Uterus (tissue), 4 donors: Measurements from ENCODE around the gene LAIR1. TPM values are rescaled to one million over a fixed set of nuclear protein-coding genes. Genes with fewer than 3 reads are reported as not detected.

Experiments
- DNase-seq, 2 donors: peaks; one replicate each; pipeline ENCODE4 v3.0.0-alpha.2; 2019 to 2020
- H3K27ac ChIP-seq, 2 donors: fragments of 200-600 bp; sonication (generic); 1 replicate in 1 of 2; 2 replicates in 1 of 2; pipeline ENCODE4 v1.5.1; 2016 to 2018
- H3K27me3 ChIP-seq, 2 donors: fragments of 200-600 bp; sonication (generic); one replicate each; pipeline ENCODE4 v1.5.1; 2018 to 2019; ENCODE audit warnings: control low read depth in 1 of 2
- H3K36me3 ChIP-seq, 2 donors: fragments of 200-600 bp; sonication (generic); one replicate each; pipeline ENCODE4 v1.5.1; 2019; ENCODE audit warnings: control low read depth in 1 of 2
- H3K4me1 ChIP-seq, 2 donors: fragments of 200-600 bp; sonication (generic); one replicate each; pipeline ENCODE4 v1.5.1; 2018 to 2019; ENCODE audit warnings: control low read depth in 1 of 2
- H3K4me3 ChIP-seq, 2 donors: fragments of 200-600 bp; sonication (generic); 1 replicate in 1 of 2; 2 replicates in 1 of 2; pipeline ENCODE4 v1.5.1; 2018 to 2019; ENCODE audit warnings: mild to moderate bottlenecking in 1 of 2
- H3K9me3 ChIP-seq, 2 donors: fragments of 200-600 bp; sonication (generic); one replicate each; pipeline ENCODE4 v1.5.1; 2019; ENCODE audit warnings: control low read depth in 1 of 2
- CTCF ChIP-seq, 4 experiments: fragments of 200-600 bp in 2 of 4; fragments of 450-650 bp in 2 of 4; sonication (generic) in 2 of 4; IDR thresholded peaks; one replicate each; pipeline ENCODE4 v1.5.1; 2016 to 2019; ENCODE audit warnings: antibody characterized with exemption in 4 of 4, mild to moderate bottlenecking in 2 of 4, moderate library complexity in 1 of 4
- POLR2A ChIP-seq, 2 donors: fragments of 450-650 bp; IDR thresholded peaks; one replicate each; pipeline ENCODE4 v1.6.1; 2016; ENCODE audit warnings: antibody characterized with exemption in 2 of 2, mild to moderate bottlenecking in 1 of 2, moderate library complexity in 1 of 2
- intact Hi-C: fragments of 100-400 bp; cut with DNase I; formaldehyde crosslinking; loops from one replicate; pipeline ENCODE4 v1.15.1; 2023; ENCODE audit warnings: low total_unique reads
- total RNA-seq, 4 donors: library from RNA; depleted of rRNA in 3 of 4; stranded (reverse); fragments of >200 nt in 3 of 4; gene quantifications; one replicate each; pipeline versions ENCODE4 v1.1.0 to v1.2.4, GENCODE V29; 2014 to 2023
- donor health status: DM: yes; HTN: yes; CAD: no.

LAIR1 gene
- total RNA-seq, 4 donors from 2014 or later = 1.0 to 64.7 (median 9.5) TPM

DNA sequence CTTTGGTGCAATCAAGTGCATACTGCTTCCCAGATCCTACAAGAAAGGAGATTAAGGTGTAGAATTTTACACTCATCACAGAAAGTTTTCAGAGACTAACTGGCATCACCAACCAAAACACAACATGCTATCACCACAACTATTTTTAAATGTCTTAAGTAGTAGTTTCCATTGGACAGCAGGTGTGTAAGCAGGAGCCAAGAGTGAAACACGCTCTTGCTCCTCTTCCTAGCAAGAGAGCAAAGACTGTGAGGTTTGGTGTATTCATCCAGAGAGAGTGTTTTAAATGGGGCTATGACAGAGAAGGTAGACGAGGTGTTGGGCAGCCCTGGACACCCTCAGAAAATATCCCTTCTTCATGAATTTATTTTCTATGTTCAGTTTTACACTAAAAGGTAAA, 13.3 kb downstream of the LAIR1 start:
- TF ChIP-seq CTCF (IDR thresholded peaks at IDR 0.05) (no peak), POLR2A (IDR thresholded peaks at IDR 0.05) (no peak)
- no peak for DNase-seq
- intact Hi-C loops = no loop called here
- Histone ChIP-seq H3K9me3 (no peaks in the 10 kb centered on the region), H3K27ac (no peak overlapping the region), H3K4me1 (no peaks in the 10 kb centered on the region), H3K36me3 (no peaks in the 10 kb centered on the region), H3K4me3 (no peak overlapping the region), H3K27me3 (no peaks in the 10 kb centered on the region)

DNA sequence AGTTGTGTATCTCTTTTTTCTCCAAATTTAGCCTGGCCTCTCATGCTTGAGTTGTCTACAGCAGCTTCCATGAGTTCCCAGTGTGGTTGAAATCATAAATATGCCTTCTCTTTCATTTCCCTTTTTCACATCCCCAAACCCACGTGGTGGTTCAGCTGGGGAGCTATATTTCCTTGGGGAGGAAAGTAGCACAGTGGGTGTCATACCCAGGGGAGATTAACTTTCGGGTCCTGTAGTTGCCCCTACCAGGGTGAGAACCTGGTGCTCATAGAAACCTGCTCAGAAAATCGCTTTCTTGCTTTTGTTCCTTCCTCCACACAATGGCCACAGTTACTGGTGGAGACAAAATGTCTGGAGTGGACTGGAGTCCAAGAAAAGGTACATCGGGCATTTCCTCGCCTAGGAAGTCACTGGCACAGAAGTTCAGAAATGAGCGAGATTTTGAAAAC, 18.8 kb downstream of the LAIR1 start:
- no peaks in the 10 kb centered on the region for H3K36me3 ChIP-seq
- H3K4me1 ChIP-seq = no peaks in the 10 kb centered on the region
- no peak for DNase-seq
- no peaks in the 10 kb centered on the region for H3K9me3 ChIP-seq
- TF ChIP-seq POLR2A (IDR thresholded peaks at IDR 0.05) = no peak
- no peak for TF ChIP-seq CTCF (IDR thresholded peaks at IDR 0.05)
- H3K27me3 ChIP-seq = no peaks in the 10 kb centered on the region
- H3K27ac ChIP-seq = no peak overlapping the region
- no peak overlapping the region for H3K4me3 ChIP-seq
- intact Hi-C loops = no loop called here

DNA sequence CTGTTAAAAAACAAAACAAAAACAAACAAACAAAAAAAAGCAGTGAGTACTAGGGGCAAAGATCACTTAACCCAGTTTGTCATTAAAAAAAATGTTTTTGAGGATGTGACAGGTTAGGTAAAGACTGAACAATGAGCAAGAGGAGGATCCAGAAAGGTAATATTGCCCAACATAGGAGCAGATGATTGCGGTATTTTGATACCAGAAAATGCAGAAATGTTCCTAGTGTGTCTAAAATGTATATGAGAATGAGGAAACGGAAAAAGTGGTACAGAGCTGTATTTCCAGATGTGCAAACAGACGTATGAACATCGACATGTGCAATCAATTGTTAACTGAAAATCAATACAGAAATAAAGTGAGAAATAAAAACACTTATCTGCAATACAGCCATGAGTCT, 20.9 kb downstream of the LAIR1 start:
- DNase-seq = no peak
- intact Hi-C loops = no loop called here
- Histone ChIP-seq H3K36me3 (no peaks in the 10 kb centered on the region), H3K27ac (no peak overlapping the region), H3K9me3 (no peaks in the 10 kb centered on the region), H3K4me3 (no peak overlapping the region), H3K4me1 (no peaks in the 10 kb centered on the region), H3K27me3 (no peaks in the 10 kb centered on the region)
- TF ChIP-seq POLR2A (IDR thresholded peaks at IDR 0.05) (no peak), CTCF (IDR thresholded peaks at IDR 0.05) (no peak)

- no peak overlapping the region for H3K27ac ChIP-seq
- TF ChIP-seq POLR2A (IDR thresholded peaks at IDR 0.05) (no peak), CTCF (IDR thresholded peaks at IDR 0.05) (no peak)
- no peaks in the 10 kb centered on the region for H3K27me3 ChIP-seq
- no peak for DNase-seq
- H3K9me3 ChIP-seq = no peaks in the 10 kb centered on the region
- no peaks in the 10 kb centered on the region for H3K36me3 ChIP-seq
- H3K4me3 ChIP-seq = no peak overlapping the region
- intact Hi-C loops = no loop called here
- H3K4me1 ChIP-seq = no peaks in the 10 kb centered on the region
Observed at GRCh38 chr19:54341295-54341694, 23.4 kb downstream of the LAIR1 start.

GRCh38 chr19:54339646-54340358, 24.9 kb downstream of the LAIR1 start:
- Histone ChIP-seq H3K27ac (no peak overlapping the region), H3K4me3 (no peak overlapping the region), H3K27me3 (no peaks in the 10 kb centered on the region), H3K9me3 (no peaks in the 10 kb centered on the region), H3K4me1 (no peaks in the 10 kb centered on the region), H3K36me3 (no peaks in the 10 kb centered on the region)
- intact Hi-C loops = no loop called here
- DNase-seq = no peak
- TF ChIP-seq POLR2A (IDR thresholded peaks at IDR 0.05) (no peak), CTCF (IDR thresholded peaks at IDR 0.05) (no peak)
